ENCODE results near the gene MYLK. TPM values are rescaled to one million over a fixed set of nuclear protein-coding genes. Genes with fewer than 3 reads are reported as not detected.

Gene MYLK
- total and polyA plus RNA-seq, 11 donors = 3.2 to 20.7 (median 12.4) TPM

- no peak overlapping the region for H3K4me3 ChIP-seq
- H3K9me3 ChIP-seq = peaks cover 0 to 2% (median 0%) of the 10 kb centered on the region in 12 donors
- intact Hi-C loops (cut with DNase I) = no loop called here
- DNase-seq (no peak), ATAC-seq (no peak)
- H3K27ac ChIP-seq = no peak overlapping the region
- H3K36me3 ChIP-seq = no peaks in the 10 kb centered on the region
- 55 to 66% (median 65%) methylated on average over 5 of the region's 5 CpGs for WGBS, 4 donors
- H3K4me1 ChIP-seq = peaks cover 0 to 16% (median 8%) of the 10 kb centered on the region in 12 donors
- H3K27me3 ChIP-seq = no peaks in the 10 kb centered on the region
- TF ChIP-seq POLR2A (IDR thresholded peaks at IDR 0.05) (no peak), CTCF (IDR thresholded peaks at IDR 0.05) (no peak)
These were observed 67.4 kb downstream of the MYLK start for GRCh38 chr3:123816673-123817207.

DNA sequence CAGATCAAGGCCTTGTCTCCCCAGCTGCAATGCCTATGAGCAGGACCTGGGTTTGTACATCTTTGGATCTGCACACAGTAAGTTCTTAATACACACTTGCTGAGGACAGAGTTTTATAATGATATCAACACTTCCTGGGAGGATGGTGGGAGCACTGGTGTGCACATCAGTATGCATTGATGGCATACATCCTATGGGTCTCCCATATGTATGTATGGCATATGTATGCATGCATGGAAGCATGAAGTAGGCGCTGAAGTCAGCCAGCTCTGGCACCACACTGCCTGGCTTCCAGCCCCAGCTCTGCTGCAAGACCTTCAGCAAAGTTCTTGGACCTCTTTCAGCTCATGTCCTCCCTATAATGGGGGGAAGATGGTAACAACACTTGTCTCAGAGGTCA, 68.2 kb downstream of the MYLK start:
- Histone ChIP-seq H3K27me3 (no peaks in the 10 kb centered on the region), H3K4me3 (no peak overlapping the region), H3K9me3 (no peaks in the 10 kb centered on the region), H3K36me3 (no peaks in the 10 kb centered on the region), H3K27ac (no peak overlapping the region), H3K4me1 (peaks cover 0 to 16% (median 8%) of the 10 kb centered on the region in 12 donors)
- 84 to 100% (median 94%) methylated on average over 1 of the region's 1 CpG; no CpG with 5 or more reads in 1 of the 4 donors for WGBS, 4 donors
- no peak for DNase-seq
- TF ChIP-seq POLR2A (IDR thresholded peaks at IDR 0.05) (no peak), CTCF (IDR thresholded peaks at IDR 0.05) (no peak)
- no peak for ATAC-seq
- intact Hi-C loops (cut with DNase I) = no loop called here

DNA sequence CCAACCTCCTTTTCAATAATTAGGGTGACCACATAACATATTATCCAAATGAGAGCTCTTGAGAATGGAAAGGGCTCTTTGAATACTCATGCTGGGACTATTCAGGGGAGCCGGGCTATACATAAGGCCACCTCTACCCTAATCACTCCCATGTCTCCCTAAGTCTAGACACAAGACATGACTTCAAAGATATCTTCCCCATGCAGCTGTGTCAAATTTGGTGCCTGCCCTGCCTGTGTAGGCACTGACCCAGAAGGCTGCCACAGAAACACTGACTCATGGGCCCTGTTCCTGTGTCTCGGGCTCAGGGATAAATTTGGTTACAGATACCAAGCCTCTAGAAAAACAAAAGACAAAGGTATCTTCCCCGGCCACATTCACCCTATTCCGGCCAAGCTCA, 70.3 kb downstream of the MYLK start:
- peak overlapping the region in 4 of 12 donors; percentile 7 to 37 (median 20) for H3K27ac ChIP-seq
- peaks cover 0 to 16% (median 8%) of the 10 kb centered on the region in 12 donors for H3K4me1 ChIP-seq
- 69 to 85% (median 73%) methylated on average over 4 of the region's 4 CpGs for WGBS, 4 donors
- DNase-seq (peak in 2 of 5 donors; percentile 16 to 58), ATAC-seq (peak; percentile 51 to 87 (median 75))
- no peaks in the 10 kb centered on the region for H3K9me3 ChIP-seq
- no peaks in the 10 kb centered on the region for H3K27me3 ChIP-seq
- no peaks in the 10 kb centered on the region for H3K36me3 ChIP-seq
- no peak overlapping the region for H3K4me3 ChIP-seq
- TF ChIP-seq CTCF (IDR thresholded peaks at IDR 0.05) = no peak
- no peak for TF ChIP-seq POLR2A (IDR thresholded peaks at IDR 0.05)
- intact Hi-C loops (cut with DNase I) = no loop called here

DNA sequence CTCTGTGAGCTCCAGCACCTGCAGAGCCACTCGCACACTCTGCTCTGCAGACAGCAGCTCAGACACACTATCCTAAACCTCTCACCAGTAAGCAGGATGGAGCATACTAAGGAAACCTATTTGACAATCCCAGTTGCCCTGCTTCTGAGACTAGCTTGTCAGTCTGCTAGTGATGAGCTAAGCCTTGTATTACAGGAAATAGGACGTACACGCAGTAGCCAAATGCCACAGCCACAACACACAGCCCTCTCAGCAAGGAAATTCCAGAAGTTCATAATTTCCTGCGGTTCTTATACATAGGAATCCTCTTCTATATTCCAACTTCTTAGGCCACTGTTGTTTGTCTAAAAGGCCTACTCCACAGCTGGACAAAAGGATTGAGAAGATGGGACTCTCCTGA, 74.5 kb downstream of the MYLK start:
- DNase-seq (no peak), ATAC-seq (peak in 1 of 4 donors; percentile 36)
- Histone ChIP-seq H3K4me3 (no peak overlapping the region), H3K27me3 (no peaks in the 10 kb centered on the region), H3K36me3 (no peaks in the 10 kb centered on the region), H3K9me3 (no peaks in the 10 kb centered on the region), H3K4me1 (peaks cover 0 to 13% (median 0%) of the 10 kb centered on the region in 12 donors), H3K27ac (no peak overlapping the region)
- WGBS, 4 donors = 60 to 69% (median 64%) methylated on average over 4 of the region's 4 CpGs
- TF ChIP-seq POLR2A (IDR thresholded peaks at IDR 0.05) = no peak
- TF ChIP-seq CTCF (IDR thresholded peaks at IDR 0.05) = no peak
- intact Hi-C loops (cut with DNase I) = no loop called here
